T-helper 2 cell treated with Interferon-gamma antibody and Interleukin-4, amounts not matched to agents 100 ng/mL and 5 ng/mL, for 36 hours (primary cell): ENCODE results near the gene LRP11. TPM values are rescaled to one million over a fixed set of nuclear protein-coding genes. Genes with fewer than 3 reads are reported as not detected.
"Not testable (repeated sequence)": the region's sequence is repeated elsewhere in the genome, so short reads cannot be mapped to it uniquely, and the experiment has no call there.

Experiments used
- intact Hi-C: fragments of 100-400 bp; cut with micrococcal nuclease; formaldehyde crosslinking; loops from one replicate; pipeline ENCODE4 v1.15.1; 2023
- total RNA-seq: library from RNA; stranded (reverse); gene quantifications from 2 replicates; pipeline ENCODE4 v1.2.3, GENCODE V29; 2022

LRP11 gene
- total RNA-seq, 1 donor from 2014 or later = 3.4 TPM

GRCh38 chr6:149852180-149852579 lies 12.0 kb downstream of the LRP11 start:
- intact Hi-C loops = no loop called here

GRCh38 chr6:149851461-149852110 lies 12.6 kb downstream of the LRP11 start:
- intact Hi-C loops = no loop called here

- intact Hi-C loops = not testable (repeated sequence)
Observed at GRCh38 chr6:149848343-149848742, 15.8 kb downstream of the LRP11 start.

GRCh38 chr6:149847939-149848267 lies 16.3 kb downstream of the LRP11 start:
- intact Hi-C loops = no loop called here

GRCh38 chr6:149846321-149846720 lies 17.8 kb downstream of the LRP11 start:
- intact Hi-C loops = no loop called here

- intact Hi-C loops = no loop called here
Observed at GRCh38 chr6:149845549-149845948, 18.6 kb downstream of the LRP11 start.

GRCh38 chr6:149844480-149844879 lies 19.7 kb downstream of the LRP11 start:
- intact Hi-C loops = no loop called here

GRCh38 chr6:149844036-149844435 lies 20.1 kb downstream of the LRP11 start:
- intact Hi-C loops = not testable (repeated sequence)

- intact Hi-C loops = no loop called here
Observed at GRCh38 chr6:149843051-149843633, 21.0 kb downstream of the LRP11 start.

- intact Hi-C loops = no loop called here
Observed at GRCh38 chr6:149842331-149842730, 21.8 kb downstream of the LRP11 start.

- intact Hi-C loops = no loop called here
Observed at GRCh38 chr6:149840345-149841075, 23.6 kb downstream of the LRP11 start.

GRCh38 chr6:149834513-149835481 lies 29.4 kb downstream of the LRP11 start:
- intact Hi-C loops = loop anchor here (1.0 to 2.0 kb wide), 3 partner anchors 30 to 182 kb away; partner anchors contain the start of gene LRP11

- intact Hi-C loops = loop anchor here (1.0 to 2.0 kb wide), 3 partner anchors 31 to 183 kb away; partner anchors contain the start of gene LRP11
Observed at GRCh38 chr6:149833651-149834050, 30.5 kb downstream of the LRP11 start.

GRCh38 chr6:149831308-149831820 lies 32.8 kb downstream of the LRP11 start:
- intact Hi-C loops = no loop called here

GRCh38 chr6:149830731-149831307 lies 33.3 kb downstream of the LRP11 start:
- intact Hi-C loops = no loop called here

GRCh38 chr6:149825292-149825691 lies 38.9 kb downstream of the LRP11 start:
- intact Hi-C loops = no loop called here

GRCh38 chr6:149823013-149823412 lies 41.1 kb downstream of the LRP11 start:
- intact Hi-C loops = loop anchor here (5.0 kb wide), 1 partner anchor 101 kb away; no protein-coding TSS in a partner anchor

GRCh38 chr6:149821492-149821891 lies 42.7 kb downstream of the LRP11 start:
- intact Hi-C loops = loop anchor here (5.0 kb wide), 1 partner anchor 99 kb away; no protein-coding TSS in a partner anchor

- intact Hi-C loops = loop anchor here (5.0 kb wide), 1 partner anchor 98 kb away; no protein-coding TSS in a partner anchor
Observed at GRCh38 chr6:149820506-149820905, 43.7 kb downstream of the LRP11 start.

- intact Hi-C loops = no loop called here
Observed at GRCh38 chr6:149815788-149816187, 48.4 kb downstream of the LRP11 start.
